ENCODE measurements around the gene GIPC1. TPM values are rescaled to one million over a fixed set of nuclear protein-coding genes. Genes with fewer than 3 reads are reported as not detected.
A peak's percentile ranks its signal among the peaks of the same experiment; 100 is the strongest.

The GIPC1 gene
- total and polyA plus RNA-seq, 9 of the 15 experiments (the other 6 are each of a cell fraction or from before 2014, with no cell fraction given) = 0.49 to 54.7 (median 24.8) TPM

- TF ChIP-seq REST (IDR thresholded peaks at IDR 0.05; ENCODE audit: borderline replicate concordance) (peak; percentile 15; the same call in 1 of the 2 replicates), REST (CRISPR knock-in tag; IDR thresholded peaks at IDR 0.05; ENCODE audit: low read depth) (no peak), CXXC5 (CRISPR knock-in tag; IDR thresholded peaks at IDR 0.05) (peak; percentile 59), ZBTB1 (CRISPR knock-in tag; IDR thresholded peaks at IDR 0.05; ENCODE audit: borderline replicate concordance, low read depth) (no peak), HEY1 (CRISPR knock-in tag; IDR thresholded peaks at IDR 0.05; ENCODE audit: borderline replicate concordance) (no peak), NR4A1 (CRISPR knock-in tag; IDR thresholded peaks at IDR 0.05) (no peak), NR4A1 (tag; IDR thresholded peaks at IDR 0.05) (no peak), POLR2G (IDR thresholded peaks at IDR 0.05; ENCODE audit: low read depth, low read length) (peak; percentile 77), HMGN3 (IDR thresholded peaks at IDR 0.05; ENCODE audit: borderline replicate concordance, extremely low read depth, insufficient read length, low read depth, low read length) (peak; percentile 35), PHF8 (IDR thresholded peaks at IDR 0.05; ENCODE audit: borderline replicate concordance, low read length) (peak; percentile 35; the same call in 1 of the 2 replicates), ZNF512 (tag; IDR thresholded peaks at IDR 0.05) (no peak), E2F6 (IDR thresholded peaks at IDR 0.05; ENCODE audit: borderline replicate concordance in 1 of 2, extremely low read depth in 1 of 2, insufficient read depth in 1 of 2, insufficient read length in 1 of 2, low read depth in 1 of 2, low read length in 1 of 2, poor library complexity in 1 of 2, severe bottlenecking in 1 of 2) (peak in 1 of 2 experiments; percentile 36), ELF1 (tag; IDR thresholded peaks at IDR 0.05) (0 out of 2 replicates have a peak, but pooled peaks have one; percentile 21), ZBTB7A (IDR thresholded peaks at IDR 0.05; ENCODE audit: borderline replicate concordance, control insufficient read depth, low read depth, low read length) (peak; percentile 99), CCNT2 (IDR thresholded peaks at IDR 0.05; ENCODE audit: borderline replicate concordance, extremely low read depth, insufficient read length, low read depth, low read length) (peak; percentile 2)
These were observed 20.5 kb downstream of the GIPC1 start, which contains the start of gene PTGER1 (continued) for GRCh38 chr19:14475251-14476073.

All from K562 (cell line).